B cell (primary cell): ENCODE data around the gene MAP3K9. TPM values are rescaled to one million over a fixed set of nuclear protein-coding genes. Genes with fewer than 3 reads are reported as not detected.

Source experiments
- ATAC-seq: fragments of 200-7000 bp; cut with Tn5 transposase; one replicate; pipeline ENCODE4 v1.10.0; 2021; ENCODE audit warnings: low read depth, mild to moderate bottlenecking, moderate number of reproducible peaks, moderate library complexity
- CTCF ChIA-PET: fragments of 350-600 bp; sonication (Branson Sonifier 250); formaldehyde crosslinking; loops from one replicate; lab custom pipeline; 2021; ENCODE audit warnings: antibody characterized with exemption, inconsistent platforms; lab: Charles Lee
- POLR2A ChIA-PET: fragments of 350-600 bp; sonication (Branson Sonifier 250); formaldehyde crosslinking; loops from one replicate; lab custom pipeline; 2021; ENCODE audit warnings: antibody characterized with exemption; lab: Charles Lee
- DNase-seq: peaks from one replicate; pipeline ENCODE4 v3.0.0; 2013
- H2AFZ ChIP-seq: 2 replicates; pipeline ENCODE4 v1.6.1; 2012; ENCODE audit warnings: mild to moderate bottlenecking, low read depth, low read length; ENCODE audit not compliant: insufficient read depth, poor library complexity, severe bottlenecking
- H3K27ac ChIP-seq, 2 donors: 1 replicate in 1 of 2; 2 replicates in 1 of 2; pipeline ENCODE4 v1.5.1; 2012 to 2013; ENCODE audit warnings: low read length in 2 of 2, mild to moderate bottlenecking in 2 of 2, moderate library complexity in 1 of 2
- H3K27me3 ChIP-seq, 4 experiments: fragments of 200-600 bp in 1 of 4; sonication (generic) in 1 of 4; replicated peaks in 1 of 4; 1 replicate in 2 of 4; 2 replicates in 2 of 4; pipeline versions ENCODE4 v1.6.1 to v1.7.0; 2013 to 2016; ENCODE audit warnings: low read length in 3 of 4, mild to moderate bottlenecking in 2 of 4, mixed read lengths in 1 of 4, moderate library complexity in 1 of 4; ENCODE audit not compliant: insufficient read depth in 4 of 4, control insufficient read depth in 3 of 4; ENCODE audit errors: control extremely low read depth in 1 of 4
- H3K36me3 ChIP-seq, 2 experiments: replicated peaks in 1 of 2; 1 replicate in 1 of 2; 2 replicates in 1 of 2; pipeline versions ENCODE4 v1.6.1 to v1.7.1; 2013; ENCODE audit warnings: low read length in 1 of 2; ENCODE audit not compliant: insufficient read depth in 2 of 2, control insufficient read depth in 1 of 2; ENCODE audit errors: control extremely low read depth in 1 of 2, extremely low read depth in 1 of 2
- H3K4me1 ChIP-seq, 2 donors: fragments of 200-600 bp in 1 of 2; sonication (generic) in 1 of 2; 1 replicate in 1 of 2; 2 replicates in 1 of 2; pipeline versions ENCODE4 v1.5.1 to v1.6.1; 2013 to 2017; ENCODE audit warnings: low read length in 2 of 2; ENCODE audit not compliant: control insufficient read depth in 2 of 2, insufficient read depth in 2 of 2
- H3K4me2 ChIP-seq: replicated peaks from 2 replicates; pipeline ENCODE3; 2012; ENCODE audit warnings: mild to moderate bottlenecking, low read depth, low read length; ENCODE audit not compliant: poor library complexity, severe bottlenecking
- H3K4me3 ChIP-seq, 5 experiments: fragments of 200-600 bp in 1 of 5; sonication (generic) in 1 of 5; 1 replicate in 3 of 5; 2 replicates in 2 of 5; pipeline versions ENCODE4 v1.5.1 to v1.7.0; 2011 to 2016; ENCODE audit warnings: low read length in 4 of 5, mild to moderate bottlenecking in 4 of 5, low read depth in 2 of 5, control low read depth in 1 of 5, moderate library complexity in 1 of 5; ENCODE audit not compliant: insufficient read depth in 1 of 5; ENCODE audit errors: control extremely low read depth in 1 of 5, extremely low read depth in 1 of 5
- H3K79me2 ChIP-seq: fragments of 200-600 bp; sonication (generic); one replicate; pipeline ENCODE4 v1.6.0; 2016; ENCODE audit warnings: low read length; ENCODE audit not compliant: control insufficient read depth, insufficient read depth
- H3K9ac ChIP-seq: fragments of 200-600 bp; sonication (generic); 2 replicates; pipeline ENCODE4 v1.6.1; 2017; ENCODE audit warnings: mild to moderate bottlenecking, low read length, moderate library complexity
- H3K9me3 ChIP-seq, 3 donors: one replicate each; pipeline versions ENCODE4 v1.6.1 to v1.7.1; 2013; ENCODE audit warnings: low read length in 2 of 3; ENCODE audit not compliant: control insufficient read depth in 2 of 3, insufficient read depth in 1 of 3; ENCODE audit errors: control extremely low read depth in 1 of 3
- H4K20me1 ChIP-seq: 2 replicates; pipeline ENCODE4 v1.6.0; 2012; ENCODE audit warnings: mild to moderate bottlenecking, low read length; ENCODE audit not compliant: insufficient read depth, control insufficient read depth, poor library complexity, severe bottlenecking
- H3K27ac Mint-ChIP-seq: one replicate; pipeline ENCODE4 v1.8.0; 2021; ENCODE audit warnings: mixed read lengths
- H3K27me3 Mint-ChIP-seq: one replicate; pipeline ENCODE4 v1.8.0; 2021; ENCODE audit warnings: mixed read lengths
- H3K4me1 Mint-ChIP-seq: one replicate; pipeline ENCODE4 v1.8.0; 2021; ENCODE audit warnings: mixed read lengths
- H3K4me3 Mint-ChIP-seq: one replicate; pipeline ENCODE4 v1.8.0; 2021; ENCODE audit warnings: mixed read lengths
- H3K9me3 Mint-ChIP-seq: one replicate; pipeline ENCODE4 v1.8.0; 2022; ENCODE audit warnings: mixed read lengths; ENCODE audit not compliant: insufficient read depth
- EZH2 ChIP-seq: IDR thresholded peaks from 2 replicates; pipeline ENCODE4 v1.6.1; 2012; ENCODE audit warnings: borderline replicate concordance, low read depth, mild to moderate bottlenecking, moderate library complexity, low read length; ENCODE audit not compliant: insufficient read depth, poor library complexity, severe bottlenecking
- WGBS: methylation state at CpG from one replicate; pipeline ENCODE4 v1.1.5; 2013; ENCODE audit warnings: missing lambda C conversion rate; ENCODE audit not compliant: insufficient coverage; 5-methylcytosine and 5-hydroxymethylcytosine counted together
- intact Hi-C: fragments of 100-400 bp; cut with micrococcal nuclease; formaldehyde crosslinking; loops from one replicate; pipeline ENCODE4 v1.10.0; 2022
- polyA plus RNA-seq: library from polyadenylated mRNA; depleted of rRNA; stranded (reverse); fragments of >200 nt; gene quantifications from 2 replicates; pipeline ENCODE4 v1.2.3, GENCODE V29; 2012
- total RNA-seq, 2 donors: library from RNA; stranded (reverse); fragments of 120-200 nt in 1 of 2; gene quantifications; 1 replicate in 1 of 2; 2 replicates in 1 of 2; pipeline versions ENCODE4 v1.2.3 to v1.2.4, GENCODE V29; 2013 to 2022
- TF ChIP-seq, protein P1 (sequence below): fragments of 200-600 bp; IDR thresholded peaks from one replicate; pipeline ENCODE4 v1.8.0; 2022; ENCODE audit warnings: antibody characterized with exemption, mild to moderate bottlenecking

MAP3K9 gene
- total and polyA plus RNA-seq, 2 donors (not counting 1 experiment from before 2014, with no cell fraction given) = 4.7 to 20.2 TPM

DNA sequence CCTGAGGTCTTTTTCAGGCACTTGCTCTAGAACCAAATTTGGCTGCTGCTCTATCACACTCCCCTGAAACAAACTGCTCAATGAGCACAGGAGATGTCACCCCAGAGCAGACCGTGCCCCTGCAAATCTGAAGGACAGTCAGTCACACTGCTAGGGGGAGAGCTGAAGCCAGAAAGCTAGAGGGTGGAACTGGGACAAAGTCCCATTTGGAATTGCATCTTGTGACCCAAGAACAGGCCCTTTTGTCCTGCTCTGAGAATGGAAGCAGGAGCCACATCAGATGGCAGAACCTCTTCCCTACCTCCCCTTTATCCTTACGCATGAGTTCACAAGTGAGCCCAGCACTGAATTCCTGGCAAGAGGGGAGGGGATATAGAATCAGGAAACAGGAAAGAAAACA, 64.7 kb downstream of the MAP3K9 start:
- Mint-ChIP-seq H3K27ac (no peak overlapping the region), H3K4me3 (no peak overlapping the region), H3K27me3 (no peaks in the 10 kb centered on the region), H3K4me1 (no peaks in the 10 kb centered on the region), H3K9me3 (no peaks in the 10 kb centered on the region)
- no peaks in the 10 kb centered on the region for H3K79me2 ChIP-seq
- WGBS = 89% methylated on average over 1 of the region's 2 CpGs
- no peak for TF ChIP-seq EZH2
- TF ChIP-seq, protein P1, sequence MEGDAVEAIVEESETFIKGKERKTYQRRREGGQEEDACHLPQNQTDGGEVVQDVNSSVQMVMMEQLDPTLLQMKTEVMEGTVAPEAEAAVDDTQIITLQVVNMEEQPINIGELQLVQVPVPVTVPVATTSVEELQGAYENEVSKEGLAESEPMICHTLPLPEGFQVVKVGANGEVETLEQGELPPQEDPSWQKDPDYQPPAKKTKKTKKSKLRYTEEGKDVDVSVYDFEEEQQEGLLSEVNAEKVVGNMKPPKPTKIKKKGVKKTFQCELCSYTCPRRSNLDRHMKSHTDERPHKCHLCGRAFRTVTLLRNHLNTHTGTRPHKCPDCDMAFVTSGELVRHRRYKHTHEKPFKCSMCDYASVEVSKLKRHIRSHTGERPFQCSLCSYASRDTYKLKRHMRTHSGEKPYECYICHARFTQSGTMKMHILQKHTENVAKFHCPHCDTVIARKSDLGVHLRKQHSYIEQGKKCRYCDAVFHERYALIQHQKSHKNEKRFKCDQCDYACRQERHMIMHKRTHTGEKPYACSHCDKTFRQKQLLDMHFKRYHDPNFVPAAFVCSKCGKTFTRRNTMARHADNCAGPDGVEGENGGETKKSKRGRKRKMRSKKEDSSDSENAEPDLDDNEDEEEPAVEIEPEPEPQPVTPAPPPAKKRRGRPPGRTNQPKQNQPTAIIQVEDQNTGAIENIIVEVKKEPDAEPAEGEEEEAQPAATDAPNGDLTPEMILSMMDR = no peak
- ATAC-seq = no peak
- H3K4me1 ChIP-seq = no peaks in the 10 kb centered on the region
- ChIA-PET CTCF (interaction anchor here (1.5 kb wide), 2 partner anchors 73 to 77 kb away, joined by 5 read pairs; no protein-coding TSS in a partner anchor), POLR2A (no interaction called here)
- intact Hi-C loops = no loop called here
- no peaks in the 10 kb centered on the region for H4K20me1 ChIP-seq
- no peak overlapping the region for H3K4me2 ChIP-seq
- no peaks in the 10 kb centered on the region for H3K9me3 ChIP-seq
- no peak overlapping the region for H3K9ac ChIP-seq
- no peak overlapping the region for H2AFZ ChIP-seq
- no peak for DNase-seq
- H3K4me3 ChIP-seq = no peak overlapping the region
- H3K36me3 ChIP-seq = peaks cover 2 to 53% of the 10 kb centered on the region in 2 experiments
- H3K27me3 ChIP-seq = no peaks in the 10 kb centered on the region
- no peak overlapping the region for H3K27ac ChIP-seq

DNA sequence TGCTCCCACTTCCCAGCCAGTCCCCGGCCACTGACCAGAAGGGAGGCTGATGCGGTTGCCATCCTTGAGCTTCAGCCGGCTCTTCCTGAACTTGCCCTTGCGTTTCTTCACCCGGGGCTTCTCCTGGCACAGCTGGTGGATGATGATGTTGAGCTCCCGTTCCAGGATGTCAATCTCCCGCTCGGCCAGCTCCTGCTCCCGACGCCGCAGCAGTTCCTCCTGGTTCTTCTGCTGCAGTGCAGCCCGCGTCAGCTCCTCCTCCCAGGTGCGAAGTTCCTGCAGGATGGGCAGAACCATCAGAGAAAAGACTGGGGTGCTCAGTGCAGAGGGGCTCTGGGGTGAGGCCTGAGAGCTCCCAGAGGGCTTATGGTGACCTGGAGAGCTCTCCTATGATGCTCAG, 67.0 kb downstream of the MAP3K9 start:
- Histone ChIP-seq H3K4me3 (no peak overlapping the region), H3K4me1 (no peaks in the 10 kb centered on the region), H3K36me3 (peaks cover 3 to 54% of the 10 kb centered on the region in 2 experiments), H3K9ac (no peak overlapping the region), H4K20me1 (no peaks in the 10 kb centered on the region), H3K27ac (no peak overlapping the region), H3K4me2 (no peak overlapping the region), H3K27me3 (no peaks in the 10 kb centered on the region), H3K9me3 (no peaks in the 10 kb centered on the region), H2AFZ (no peak overlapping the region), H3K79me2 (no peaks in the 10 kb centered on the region)
- intact Hi-C loops = no loop called here
- TF ChIP-seq EZH2 = no peak
- TF ChIP-seq, protein P1 = no peak
- ATAC-seq (no peak), DNase-seq (no peak)
- H3K27ac Mint-ChIP-seq = no peak overlapping the region
- H3K4me1 Mint-ChIP-seq = no peaks in the 10 kb centered on the region
- H3K4me3 Mint-ChIP-seq = no peak overlapping the region
- 94% methylated on average over 14 of the region's 14 CpGs for WGBS
- POLR2A ChIA-PET = no interaction called here
- H3K27me3 Mint-ChIP-seq = no peaks in the 10 kb centered on the region
- no peaks in the 10 kb centered on the region for H3K9me3 Mint-ChIP-seq
- CTCF ChIA-PET = interaction anchor here (1.0 to 1.5 kb wide), 3 partner anchors 28 to 101 kb away, joined by 3 to 4 read pairs (median 4); partner anchors contain the start of gene TTC9
